Sigmoid colon (tissue), 7 donors: ENCODE data around the gene SPSB1. TPM values are rescaled to one million over a fixed set of nuclear protein-coding genes. Genes with fewer than 3 reads are reported as not detected.

ENCODE experiments used
- DNase-seq: peaks from one replicate; pipeline ENCODE4 v3.0.0-alpha.2; 2019
- H3K27ac ChIP-seq, 4 donors: fragments of 200-600 bp; sonication (generic); one replicate each; pipeline ENCODE4 v1.5.1; 2016 to 2019; ENCODE audit warnings: mild to moderate bottlenecking in 1 of 4
- H3K27me3 ChIP-seq, 3 donors: fragments of 200-600 bp; sonication (generic); one replicate each; pipeline ENCODE4 v1.5.1; 2019; ENCODE audit warnings: mild to moderate bottlenecking in 1 of 3
- H3K36me3 ChIP-seq, 4 donors: fragments of 200-600 bp; sonication (generic); one replicate each; pipeline ENCODE4 v1.5.1; 2016 to 2019
- H3K4me1 ChIP-seq, 4 donors: fragments of 200-600 bp; sonication (generic); one replicate each; pipeline ENCODE4 v1.5.1; 2017 to 2019
- H3K4me3 ChIP-seq, 4 donors: fragments of 200-600 bp; sonication (generic); one replicate each; pipeline ENCODE4 v1.5.1; 2017 to 2019; ENCODE audit warnings: mild to moderate bottlenecking in 2 of 4, moderate library complexity in 1 of 4
- H3K9me3 ChIP-seq, 4 donors: fragments of 200-600 bp in 3 of 4; sonication (generic) in 3 of 4; one replicate each; pipeline versions ENCODE4 v1.5.1 to v1.6.1; 2013 to 2019
- EP300 ChIP-seq, 4 donors: sonication (generic); formaldehyde crosslinking; IDR thresholded peaks; one replicate each; pipeline ENCODE4 v1.6.1; 2017; ENCODE audit warnings: antibody characterized with exemption in 4 of 4
- POLR2A ChIP-seq, 2 donors: fragments of 450-650 bp; IDR thresholded peaks; one replicate each; pipeline ENCODE4 v1.6.1; 2016; ENCODE audit warnings: antibody characterized with exemption in 2 of 2, mild to moderate bottlenecking in 2 of 2, moderate library complexity in 2 of 2
- POLR2AphosphoS5 ChIP-seq, 4 donors: sonication (generic); formaldehyde crosslinking; IDR thresholded peaks; one replicate each; pipeline ENCODE4 v1.6.1; 2017; ENCODE audit warnings: antibody characterized with exemption in 4 of 4
- WGBS, 2 donors: extraction: QIAGEN DNeasy Blood & Tissue Kit; methylation state at CpG; one replicate each; pipeline ENCODE4 v1.1.7; 2013; 5-methylcytosine and 5-hydroxymethylcytosine counted together
- intact Hi-C: fragments of 100-400 bp; cut with DNase I; formaldehyde crosslinking; loops from one replicate; pipeline ENCODE4 v1.15.1; 2023
- polyA plus RNA-seq, 3 donors: library from polyadenylated mRNA; stranded (reverse); fragments of 200-250 nt; gene quantifications; one replicate each; pipeline ENCODE4 v1.2.3, GENCODE V29; 2013
- total RNA-seq, 4 donors: library from RNA; depleted of rRNA; stranded (reverse); fragments of >200 nt; gene quantifications; one replicate each; pipeline ENCODE4 v1.1.0, GENCODE V29; 2016
- TF ChIP-seq, protein P1 (sequence below), 4 experiments: fragments of 450-650 bp in 3 of 4; fragments of 200-600 bp in 1 of 4; IDR thresholded peaks; one replicate each; pipeline ENCODE4 v1.5.1; 2016 to 2019; ENCODE audit warnings: antibody characterized with exemption in 4 of 4, mild to moderate bottlenecking in 3 of 4, moderate library complexity in 2 of 4
- donor health status: healthy with polysubstance abuse.
- donor health status: Bipolar disorder and iron deficiency.
- donor health status: healthy.

Gene SPSB1
- total and polyA plus RNA-seq, 7 donors, result 17.4 to 34.3 (median 26.4) TPM

DNA sequence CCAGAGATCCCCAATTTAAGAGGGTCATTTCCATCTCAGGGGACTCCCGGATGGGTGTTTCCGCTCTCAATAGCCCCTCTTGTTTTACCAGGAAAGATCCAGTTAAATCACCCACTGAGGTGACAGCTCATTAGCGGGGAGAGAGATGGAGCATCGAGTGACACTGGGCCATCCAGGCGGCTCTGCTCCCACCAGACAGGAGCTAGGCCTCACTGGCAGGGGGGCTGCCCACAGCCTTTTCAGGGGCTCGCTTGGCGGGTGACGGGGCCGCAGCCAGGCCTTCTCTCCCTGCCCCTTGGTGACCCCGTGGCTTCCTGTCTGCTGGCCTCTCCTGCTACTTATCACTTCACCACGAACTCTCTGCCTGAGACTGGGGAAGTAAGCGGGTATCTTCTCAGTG, 26.7 kb upstream of the SPSB1 start:
- no peak overlapping the region for H3K4me3 ChIP-seq
- DNase-seq, result no peak
- H3K9me3 ChIP-seq, result no peaks in the 10 kb centered on the region
- peak overlapping the region in 2 of 4 donors; percentile 4 to 60 for H3K27ac ChIP-seq
- no peaks in the 10 kb centered on the region for H3K27me3 ChIP-seq
- intact Hi-C loops, result loop anchor here (5.0 to 10.0 kb wide), 2 partner anchors 191 to 309 kb away; no protein-coding TSS in a partner anchor
- TF ChIP-seq, protein P1, sequence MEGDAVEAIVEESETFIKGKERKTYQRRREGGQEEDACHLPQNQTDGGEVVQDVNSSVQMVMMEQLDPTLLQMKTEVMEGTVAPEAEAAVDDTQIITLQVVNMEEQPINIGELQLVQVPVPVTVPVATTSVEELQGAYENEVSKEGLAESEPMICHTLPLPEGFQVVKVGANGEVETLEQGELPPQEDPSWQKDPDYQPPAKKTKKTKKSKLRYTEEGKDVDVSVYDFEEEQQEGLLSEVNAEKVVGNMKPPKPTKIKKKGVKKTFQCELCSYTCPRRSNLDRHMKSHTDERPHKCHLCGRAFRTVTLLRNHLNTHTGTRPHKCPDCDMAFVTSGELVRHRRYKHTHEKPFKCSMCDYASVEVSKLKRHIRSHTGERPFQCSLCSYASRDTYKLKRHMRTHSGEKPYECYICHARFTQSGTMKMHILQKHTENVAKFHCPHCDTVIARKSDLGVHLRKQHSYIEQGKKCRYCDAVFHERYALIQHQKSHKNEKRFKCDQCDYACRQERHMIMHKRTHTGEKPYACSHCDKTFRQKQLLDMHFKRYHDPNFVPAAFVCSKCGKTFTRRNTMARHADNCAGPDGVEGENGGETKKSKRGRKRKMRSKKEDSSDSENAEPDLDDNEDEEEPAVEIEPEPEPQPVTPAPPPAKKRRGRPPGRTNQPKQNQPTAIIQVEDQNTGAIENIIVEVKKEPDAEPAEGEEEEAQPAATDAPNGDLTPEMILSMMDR (IDR thresholded peaks at IDR 0.05), result no peak
- TF ChIP-seq POLR2AphosphoS5 (IDR thresholded peaks at IDR 0.05), result no peak
- TF ChIP-seq EP300 (IDR thresholded peaks at IDR 0.05), result no peak
- no peak for TF ChIP-seq POLR2A (IDR thresholded peaks at IDR 0.05)
- peaks cover 32 to 59% (median 33%) of the 10 kb centered on the region in 4 donors for H3K36me3 ChIP-seq
- peaks cover 0 to 26% (median 18%) of the 10 kb centered on the region in 4 donors for H3K4me1 ChIP-seq
- 86 to 93% methylated on average over 12 of the region's 12 CpGs for WGBS, 2 donors

DNA sequence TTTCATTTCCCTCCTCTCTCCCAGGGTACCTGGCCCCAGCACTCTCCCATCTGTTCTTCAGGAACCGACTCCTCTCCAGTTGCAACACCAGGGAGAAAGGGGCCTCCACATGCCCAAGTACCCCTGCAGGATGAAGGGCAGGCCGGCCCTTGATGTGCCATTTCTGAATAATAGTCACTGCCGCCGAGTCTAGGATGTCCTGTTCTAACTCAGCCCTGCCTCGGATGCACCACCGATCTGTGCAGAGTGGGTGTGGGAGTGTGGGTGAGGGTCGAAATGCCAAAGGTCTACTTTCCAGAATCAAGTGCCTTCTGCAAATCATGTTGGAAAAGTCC, 25.4 kb upstream of the SPSB1 start:
- H3K4me3 ChIP-seq, result no peak overlapping the region
- H3K9me3 ChIP-seq, result no peaks in the 10 kb centered on the region
- H3K27ac ChIP-seq, result peak overlapping the region in 1 of 4 donors; percentile 55
- H3K4me1 ChIP-seq, result peaks cover 0 to 27% (median 18%) of the 10 kb centered on the region in 4 donors
- WGBS, 2 donors, result 73 to 75% methylated on average over 7 of the region's 7 CpGs
- DNase-seq, result no peak
- no peaks in the 10 kb centered on the region for H3K27me3 ChIP-seq
- intact Hi-C loops, result loop anchor here (1.0 to 10.0 kb wide), 3 partner anchors 190 to 307 kb away; no protein-coding TSS in a partner anchor
- TF ChIP-seq, protein P1 (IDR thresholded peaks at IDR 0.05), result no peak
- TF ChIP-seq POLR2A (IDR thresholded peaks at IDR 0.05), result no peak
- TF ChIP-seq EP300 (IDR thresholded peaks at IDR 0.05), result no peak
- TF ChIP-seq POLR2AphosphoS5 (IDR thresholded peaks at IDR 0.05), result no peak
- peaks cover 27 to 49% (median 28%) of the 10 kb centered on the region in 4 donors for H3K36me3 ChIP-seq

DNA sequence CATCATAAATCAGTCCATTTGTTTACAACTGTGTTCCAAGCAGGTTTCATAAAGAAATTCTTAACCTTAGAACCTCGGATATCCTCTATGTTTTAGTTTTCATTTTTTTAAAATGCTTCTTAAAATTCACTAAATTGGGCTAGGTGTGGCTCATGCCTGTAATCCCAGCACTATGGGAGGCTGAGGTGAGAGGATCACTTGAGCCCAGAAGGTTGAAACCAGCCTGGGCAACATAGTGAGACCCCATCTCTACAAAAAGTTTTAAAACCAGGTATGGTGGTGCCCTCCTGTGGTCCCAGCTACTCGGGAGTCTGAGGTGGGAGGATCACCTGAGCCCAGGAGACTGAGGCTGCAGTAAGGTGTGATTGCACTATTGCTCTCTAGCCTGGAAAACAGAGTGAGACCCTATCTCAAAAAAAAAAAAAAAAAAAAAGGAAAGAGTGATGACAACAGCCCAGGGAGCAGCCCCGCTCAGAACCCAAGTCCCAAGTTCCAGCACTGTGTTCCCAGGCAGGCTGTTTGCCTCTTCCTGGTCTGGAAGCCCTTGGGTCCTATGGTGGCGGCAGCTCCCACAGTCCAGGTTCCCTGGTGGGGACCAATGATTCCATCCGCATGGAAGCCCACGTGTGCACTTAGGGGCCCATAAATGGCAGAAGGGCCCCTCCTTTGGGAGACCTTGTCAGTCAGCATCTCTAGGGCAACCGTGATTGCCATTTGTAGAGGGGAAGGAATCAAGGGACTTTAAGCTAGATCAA, 24.7 kb upstream of the SPSB1 start:
- Histone ChIP-seq H3K4me3 (no peak overlapping the region), H3K27me3 (no peaks in the 10 kb centered on the region), H3K36me3 (peaks cover 21 to 42% (median 22%) of the 10 kb centered on the region in 4 donors), H3K9me3 (no peaks in the 10 kb centered on the region), H3K4me1 (peaks cover 0 to 27% (median 18%) of the 10 kb centered on the region in 4 donors), H3K27ac (no peak overlapping the region)
- no peak for TF ChIP-seq POLR2AphosphoS5 (IDR thresholded peaks at IDR 0.05)
- no peak for TF ChIP-seq POLR2A (IDR thresholded peaks at IDR 0.05)
- TF ChIP-seq, protein P1 (IDR thresholded peaks at IDR 0.05), result no peak
- TF ChIP-seq EP300 (IDR thresholded peaks at IDR 0.05), result no peak
- WGBS, 2 donors, result 88 to 89% methylated on average over 7 of the region's 7 CpGs
- no peak for DNase-seq
- intact Hi-C loops, result loop anchor here (1.0 to 10.0 kb wide), 3 partner anchors 189 to 307 kb away; no protein-coding TSS in a partner anchor

GRCh38 chr1:9269078-9269501, 23.6 kb upstream of the SPSB1 start:
- Histone ChIP-seq H3K27ac (no peak overlapping the region), H3K9me3 (no peaks in the 10 kb centered on the region), H3K36me3 (peaks cover 11 to 32% (median 12%) of the 10 kb centered on the region in 4 donors), H3K27me3 (no peaks in the 10 kb centered on the region), H3K4me1 (peaks cover 0 to 27% (median 18%) of the 10 kb centered on the region in 4 donors), H3K4me3 (no peak overlapping the region)
- TF ChIP-seq EP300 (IDR thresholded peaks at IDR 0.05) (no peak), POLR2AphosphoS5 (IDR thresholded peaks at IDR 0.05) (no peak), POLR2A (IDR thresholded peaks at IDR 0.05) (no peak)
- TF ChIP-seq, protein P1 (IDR thresholded peaks at IDR 0.05), result no peak
- intact Hi-C loops, result loop anchor here (5.0 to 10.0 kb wide), 2 partner anchors 188 to 306 kb away; no protein-coding TSS in a partner anchor
- 87 to 92% methylated on average over 17 of the region's 17 CpGs for WGBS, 2 donors
- no peak for DNase-seq
